ENCODE data around the gene RNF41.
"Not testable (repeated sequence)": the region's sequence is repeated elsewhere in the genome, so short reads cannot be mapped to it uniquely, and the experiment has no call there.

Gene RNF41

DNA sequence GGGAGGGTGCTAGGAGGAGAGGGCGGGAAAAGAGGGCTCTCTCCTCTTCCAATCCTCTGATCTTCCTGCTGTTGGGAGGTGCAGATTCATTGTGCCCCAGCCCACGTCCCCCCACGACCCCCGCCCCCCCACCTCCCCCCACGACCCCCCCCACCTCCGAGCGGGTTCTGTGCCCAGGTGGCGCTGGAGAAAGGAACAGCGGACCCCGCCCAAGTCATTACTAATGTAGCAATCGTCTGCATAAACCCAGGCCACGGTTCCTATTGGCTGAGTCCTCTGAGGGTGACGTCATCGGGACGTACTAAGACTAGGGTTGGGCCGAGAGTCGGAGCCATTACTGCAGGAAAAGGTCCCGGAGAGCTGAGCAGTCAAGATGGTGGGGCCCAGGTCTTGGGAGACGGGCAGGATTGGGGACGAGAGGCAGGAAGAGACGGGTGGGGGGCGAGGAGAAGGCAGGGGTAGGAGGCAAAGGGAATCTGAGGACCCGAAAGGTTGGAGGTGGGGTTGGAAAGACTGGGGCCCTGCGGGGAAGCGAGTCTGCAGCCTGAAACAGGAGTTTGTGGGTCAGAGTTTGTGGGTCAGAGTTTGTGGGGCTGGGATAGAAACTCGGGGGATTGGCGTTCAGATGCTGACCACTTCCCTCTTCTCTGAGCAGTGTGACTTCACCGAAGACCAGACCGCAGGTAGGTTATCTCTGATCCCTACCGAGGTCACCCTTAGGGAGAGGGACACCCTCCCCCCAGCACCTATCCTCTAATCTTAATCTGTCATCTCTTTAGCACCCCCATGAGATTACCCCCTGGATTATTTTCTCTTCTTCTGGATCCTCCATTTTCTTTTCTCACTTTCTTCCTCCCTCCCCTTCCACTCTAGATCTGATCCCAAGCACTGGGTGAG is 63.4 kb downstream of the RNF41 start, which contains the start of gene MYL6:
Gene MYL6, plus strand, starts transcription at position 331 of the 897 bp plus-strand sequence. Its CDS starts 43 bp downstream, at position 374.
- peaks cover 11% of the 10 kb centered on the region for H3K36me3 Mint-ChIP-seq
- no peaks in the 10 kb centered on the region for H3K9me3 Mint-ChIP-seq
- peak within 1 kb of the TSS; percentile 91 for H3K4me3 Mint-ChIP-seq
- H3K27ac Mint-ChIP-seq = peak within 1 kb of the TSS; percentile 96
- H3K27me3 Mint-ChIP-seq = no peaks in the 10 kb centered on the region
- H3K4me1 Mint-ChIP-seq = peaks cover 46% of the 10 kb centered on the region

DNA sequence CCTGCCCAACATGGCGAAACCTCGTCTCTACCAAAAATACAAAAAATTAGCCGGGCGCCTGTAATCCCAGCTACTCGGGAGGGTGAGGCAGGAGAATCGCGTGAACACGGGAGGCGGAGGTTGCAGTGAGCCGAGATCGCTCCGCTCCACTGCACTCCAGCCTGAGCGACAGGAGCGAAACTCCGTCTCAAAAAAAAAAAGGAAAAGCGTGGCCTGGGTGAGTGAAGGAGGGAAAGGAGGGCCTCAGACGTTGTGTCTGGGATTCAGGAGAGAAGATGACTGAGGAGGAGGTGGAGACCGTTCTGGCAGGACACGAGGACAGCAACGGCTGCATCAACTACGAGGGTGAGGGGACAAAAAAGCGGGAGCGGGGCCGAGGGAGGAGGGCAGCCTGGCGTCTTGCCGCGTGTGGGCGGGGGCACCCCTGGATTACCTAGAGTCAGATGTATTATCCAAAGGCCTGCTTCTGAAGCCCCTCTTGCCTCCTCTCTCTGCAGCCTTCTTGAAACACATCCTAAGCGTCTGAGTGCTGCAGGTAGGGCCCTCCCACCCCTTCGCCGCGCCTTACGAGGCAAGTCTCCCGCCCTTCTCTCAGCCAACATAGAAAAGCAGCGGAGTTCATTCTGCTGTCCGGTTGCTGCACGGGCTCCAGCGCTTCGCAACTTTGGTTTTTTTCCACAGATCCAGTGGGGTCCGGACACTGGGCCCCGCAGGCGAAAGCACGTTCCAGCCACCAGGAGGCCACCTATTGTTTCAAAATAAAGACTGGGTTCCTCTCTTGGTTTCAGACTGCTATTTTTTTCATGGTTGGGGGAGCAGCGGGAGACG is 64.3 kb downstream of the RNF41 start:
- Mint-ChIP-seq H3K27ac (peak overlapping the region; percentile 96), H3K4me1 (peaks cover 50% of the 10 kb centered on the region), H3K4me3 (peak overlapping the region; percentile 91), H3K9me3 (no peaks in the 10 kb centered on the region), H3K36me3 (peaks cover 10% of the 10 kb centered on the region), H3K27me3 (no peaks in the 10 kb centered on the region)

DNA sequence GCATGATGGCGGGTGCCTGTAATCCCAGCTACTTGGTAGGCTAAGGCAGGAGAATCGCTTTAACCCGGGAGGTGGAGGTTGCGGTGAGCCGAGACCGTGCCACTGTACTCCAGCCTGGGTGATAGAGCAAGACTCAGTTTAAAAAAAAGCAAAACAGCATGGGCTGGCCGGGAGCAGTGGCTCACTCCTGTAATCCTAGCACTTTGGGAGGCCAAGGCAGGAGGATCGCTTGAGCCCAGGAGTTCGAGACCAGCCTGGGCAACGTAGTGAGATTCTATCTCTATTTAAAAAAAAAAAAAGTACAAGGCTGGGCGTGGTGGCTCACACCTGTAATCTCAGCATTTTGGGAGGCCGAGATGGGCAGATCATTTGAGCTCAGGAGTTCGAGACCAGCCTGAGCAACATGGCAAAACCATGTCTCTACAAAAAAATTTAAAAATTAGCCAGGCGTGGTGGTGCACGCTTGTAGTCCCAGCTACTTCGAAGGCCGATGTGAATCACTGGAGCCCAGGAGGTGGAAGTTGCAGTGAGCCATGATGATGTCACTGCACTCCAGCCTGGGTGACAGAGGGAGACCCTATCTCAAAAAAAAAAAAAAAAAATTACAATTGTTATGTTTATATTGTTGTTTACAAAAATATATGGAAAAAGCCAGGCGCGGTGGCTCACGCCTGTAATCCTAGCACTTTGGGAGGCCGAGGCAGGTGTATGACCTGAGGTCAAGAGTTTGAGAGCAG is 65.1 kb downstream of the RNF41 start:
- peaks cover 52% of the 10 kb centered on the region for H3K4me1 Mint-ChIP-seq
- not testable (repeated sequence) for H3K36me3 Mint-ChIP-seq

DNA sequence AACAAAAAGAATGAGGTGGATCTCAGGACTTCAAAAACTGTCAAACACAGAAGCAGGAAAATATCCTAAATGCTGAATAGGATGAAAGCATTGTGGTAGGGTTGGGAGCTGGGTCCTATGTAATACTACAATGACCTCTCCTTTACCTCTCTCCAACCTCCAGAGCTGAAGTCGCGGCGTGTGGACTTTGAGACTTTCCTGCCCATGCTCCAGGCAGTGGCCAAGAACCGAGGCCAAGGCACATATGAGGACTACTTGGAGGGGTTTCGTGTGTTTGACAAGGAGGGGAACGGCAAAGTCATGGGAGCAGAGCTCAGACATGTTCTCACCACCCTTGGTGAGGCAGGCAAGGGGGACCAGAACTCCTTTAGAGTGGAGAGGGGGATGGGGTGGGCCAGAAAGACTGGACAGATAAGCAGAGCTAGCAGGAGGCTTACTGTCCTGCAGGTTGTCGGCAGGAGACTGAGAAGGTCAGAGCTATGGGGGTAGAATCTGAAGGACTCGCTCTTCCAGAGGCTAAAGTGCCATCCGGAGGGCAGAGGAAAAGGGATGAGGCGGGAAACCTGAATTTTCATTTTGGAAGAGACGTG is 66.4 kb downstream of the RNF41 start:
- Mint-ChIP-seq H3K4me3 (peak overlapping the region; percentile 15), H3K27ac (peak overlapping the region; percentile 59), H3K4me1 (peaks cover 50% of the 10 kb centered on the region), H3K27me3 (no peaks in the 10 kb centered on the region), H3K9me3 (no peaks in the 10 kb centered on the region), H3K36me3 (peaks cover 5% of the 10 kb centered on the region)

More for the DNA sequence above, 65.1 kb downstream of the RNF41 start:
- not testable (repeated sequence) for H3K9me3 Mint-ChIP-seq, H3K27me3 Mint-ChIP-seq, H3K27ac Mint-ChIP-seq
- H3K4me3 Mint-ChIP-seq = peak overlapping the region; percentile 91

DNA sequence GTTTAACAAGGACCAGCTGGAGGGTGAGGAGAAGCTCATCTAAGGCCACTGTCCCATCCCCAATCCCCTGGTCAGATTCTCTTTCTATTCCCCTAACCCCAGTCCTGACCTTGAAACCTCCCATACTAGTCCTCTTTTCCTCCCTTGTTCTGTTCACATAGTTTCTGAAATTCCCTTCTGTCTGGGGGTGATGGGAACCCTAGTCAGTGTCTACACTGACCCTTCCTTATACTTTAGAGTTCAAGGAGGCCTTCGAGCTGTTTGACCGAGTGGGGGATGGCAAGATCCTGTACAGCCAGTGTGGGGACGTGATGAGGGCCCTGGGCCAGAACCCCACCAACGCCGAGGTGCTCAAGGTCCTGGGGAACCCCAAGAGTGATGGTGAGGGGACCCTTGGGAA is 66.9 kb downstream of the RNF41 start:
- H3K4me3 Mint-ChIP-seq = no peak overlapping the region
- peaks cover 49% of the 10 kb centered on the region for H3K4me1 Mint-ChIP-seq
- no peaks in the 10 kb centered on the region for H3K9me3 Mint-ChIP-seq
- H3K36me3 Mint-ChIP-seq = peaks cover 5% of the 10 kb centered on the region
- no peak overlapping the region for H3K27ac Mint-ChIP-seq
- no peaks in the 10 kb centered on the region for H3K27me3 Mint-ChIP-seq

DNA sequence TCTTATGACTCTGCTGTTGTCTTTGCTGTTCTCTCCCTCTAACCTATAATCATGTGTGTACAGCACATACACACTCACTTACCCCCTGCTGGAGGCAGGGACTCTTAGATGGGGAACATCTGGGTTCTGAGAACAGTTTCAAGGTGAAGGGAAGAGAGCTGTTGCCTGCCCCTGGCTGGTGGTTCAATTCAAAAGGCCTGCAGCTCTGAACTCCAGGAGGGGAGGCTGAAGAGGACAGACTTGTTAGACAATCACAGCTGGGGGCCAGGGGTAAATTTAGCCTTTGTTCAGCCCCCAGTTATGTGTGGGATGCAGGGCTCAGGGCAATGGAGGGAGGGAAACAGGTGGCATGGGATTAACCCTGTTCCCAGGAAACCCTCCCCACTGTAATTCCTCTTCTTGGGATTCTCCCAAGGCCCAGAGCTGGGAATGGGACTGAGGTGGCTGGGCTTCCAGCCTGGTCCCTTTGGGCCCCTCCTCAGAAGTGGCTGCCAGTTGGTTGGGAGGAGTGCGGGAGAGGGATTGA is 67.4 kb downstream of the RNF41 start:
- peaks cover 44% of the 10 kb centered on the region for H3K4me1 Mint-ChIP-seq
- H3K27ac Mint-ChIP-seq = no peak overlapping the region
- H3K4me3 Mint-ChIP-seq = no peak overlapping the region

DNA sequence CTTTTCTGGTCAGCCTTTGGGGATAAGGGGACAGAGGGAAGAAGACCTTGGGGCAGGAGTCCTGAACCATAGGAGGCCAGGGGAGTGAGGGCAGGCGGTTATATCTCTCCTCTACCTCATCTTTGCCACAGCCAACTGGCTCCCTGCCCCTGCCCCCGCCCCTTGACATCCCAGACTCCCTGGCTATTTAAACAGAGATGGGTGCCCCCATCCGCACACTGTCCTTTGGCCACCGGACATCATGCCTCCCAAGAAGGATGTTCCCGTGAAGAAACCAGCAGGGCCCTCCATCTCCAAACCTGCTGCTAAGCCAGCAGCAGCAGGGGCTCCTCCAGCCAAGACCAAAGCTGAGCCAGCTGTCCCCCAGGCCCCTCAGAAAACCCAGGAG is 68.0 kb downstream of the RNF41 start:
- Mint-ChIP-seq H3K4me3 (peak overlapping the region; percentile 33), H3K27ac (peak overlapping the region; percentile 17), H3K27me3 (no peaks in the 10 kb centered on the region), H3K9me3 (no peaks in the 10 kb centered on the region), H3K4me1 (peaks cover 40% of the 10 kb centered on the region), H3K36me3 (no peaks in the 10 kb centered on the region)

More for the DNA sequence above, 67.4 kb downstream of the RNF41 start:
- H3K27me3 Mint-ChIP-seq = no peaks in the 10 kb centered on the region
- H3K36me3 Mint-ChIP-seq = peaks cover 5% of the 10 kb centered on the region
- H3K9me3 Mint-ChIP-seq = no peaks in the 10 kb centered on the region

DNA sequence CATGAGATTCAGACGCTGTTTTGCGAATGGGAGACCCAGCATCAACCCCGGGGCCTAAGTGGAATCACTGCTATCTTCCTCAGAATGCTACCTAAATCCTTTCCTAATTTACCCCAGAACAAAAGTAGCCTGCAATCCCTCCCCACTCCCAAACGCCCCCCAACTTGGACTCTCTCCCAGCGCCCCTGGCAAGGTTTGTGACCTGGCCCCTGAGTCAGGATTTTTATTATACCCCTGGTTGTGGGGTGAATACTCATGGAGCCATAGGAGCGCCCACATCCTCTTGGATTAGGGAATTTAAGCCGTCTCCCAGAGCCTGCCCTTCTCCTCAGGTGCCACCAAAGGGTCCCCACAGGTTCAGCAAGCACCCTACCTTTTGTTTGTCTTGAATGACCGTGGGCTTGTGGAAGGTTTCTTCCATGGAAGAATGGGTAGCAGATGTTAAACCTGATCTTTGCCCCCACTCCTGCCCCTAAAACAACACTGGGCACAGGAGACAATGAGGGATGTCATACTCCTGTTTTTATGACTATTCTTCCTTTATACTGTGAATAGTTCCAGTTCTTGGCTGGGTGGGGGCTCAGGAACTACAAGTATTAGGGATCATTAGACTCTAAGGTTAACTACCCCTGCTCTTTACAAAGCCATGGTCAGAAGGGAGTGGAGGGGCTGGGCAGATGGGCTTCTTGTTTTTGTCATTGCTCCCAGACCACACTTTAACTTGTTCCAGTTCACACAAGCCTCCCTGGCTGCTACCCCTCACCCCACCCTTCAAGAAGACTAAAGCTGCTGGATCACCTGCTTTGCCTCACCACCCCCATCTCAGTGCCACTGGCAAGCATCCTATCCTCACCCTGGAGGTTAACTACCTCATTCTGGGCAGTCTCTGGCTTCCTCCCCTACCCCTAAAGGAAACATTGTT is 68.7 kb downstream of the RNF41 start:
- peak overlapping the region; percentile 99 for H3K27ac Mint-ChIP-seq
- no peaks in the 10 kb centered on the region for H3K27me3 Mint-ChIP-seq
- H3K36me3 Mint-ChIP-seq = no peaks in the 10 kb centered on the region
- H3K9me3 Mint-ChIP-seq = no peaks in the 10 kb centered on the region
- H3K4me3 Mint-ChIP-seq = peak overlapping the region; percentile 96
- peaks cover 40% of the 10 kb centered on the region for H3K4me1 Mint-ChIP-seq
